ENCODE measurements around the gene ASB6.

ASB6 gene

DNA sequence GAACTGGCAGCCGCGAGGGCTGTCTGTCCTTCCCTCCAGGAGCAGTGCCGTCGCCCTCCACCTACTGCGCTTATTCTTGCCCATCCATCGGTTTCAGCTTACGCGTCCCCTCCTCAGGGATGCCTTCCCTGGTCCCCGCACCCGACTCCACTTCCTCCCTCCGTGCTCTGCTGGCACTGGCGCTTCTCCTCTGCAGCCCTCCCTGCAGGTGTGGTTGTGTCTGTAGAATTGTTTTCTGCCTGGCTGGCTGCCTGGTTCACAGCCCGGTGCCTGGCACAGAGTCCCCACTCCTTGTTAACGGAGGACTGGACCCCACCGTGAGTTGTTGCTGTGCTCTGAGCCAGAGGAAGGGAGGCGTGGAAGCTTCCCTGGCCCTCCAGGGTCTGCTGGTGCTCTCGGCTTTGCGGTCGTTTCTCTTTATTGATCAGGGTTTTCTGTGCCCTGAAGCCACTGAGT lies 10.2 kb downstream of the ASB6 start:
- no peak overlapping the region for H3K4me3 ChIP-seq (ENCODE audit: low read length)
- DNase-seq (ENCODE audit: low read depth, low spot score): no peak

DNA sequence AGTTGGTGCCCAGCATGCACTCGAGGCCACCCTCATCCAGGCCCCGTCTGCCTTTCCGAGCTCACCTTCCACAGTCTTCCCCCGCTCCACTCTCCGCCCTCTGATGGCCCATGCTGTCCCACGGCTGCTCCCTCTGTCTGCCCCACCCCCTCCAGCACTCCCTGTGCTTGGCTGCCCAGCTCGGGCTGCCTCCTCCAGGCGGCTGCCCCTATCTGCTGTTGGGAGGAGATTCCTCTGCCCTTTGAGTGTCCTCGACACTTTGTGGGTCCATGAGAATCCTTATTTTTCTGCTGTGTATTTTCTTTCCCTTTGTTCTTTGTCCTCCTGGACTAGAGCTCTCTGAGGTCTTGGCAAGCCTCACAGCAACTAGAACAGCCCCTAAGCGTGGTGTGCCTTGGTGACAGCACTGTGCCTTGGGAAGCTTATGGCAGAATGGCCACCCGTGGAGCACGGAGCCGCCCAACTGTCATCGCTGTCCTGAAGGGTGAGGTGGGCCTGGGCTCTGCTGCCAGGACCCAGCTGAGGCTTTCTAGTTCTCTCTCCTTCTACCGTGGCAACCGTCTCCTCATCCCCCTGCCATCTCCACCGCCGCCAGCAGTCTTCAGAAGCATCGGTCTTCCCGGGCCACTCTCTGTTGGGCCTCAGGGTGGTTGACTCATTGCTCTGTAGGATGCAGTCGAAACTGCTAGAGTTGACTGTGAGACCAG lies 10.8 kb downstream of the ASB6 start:
- no peak overlapping the region for H3K4me3 ChIP-seq (ENCODE audit: low read length)
- no peak for DNase-seq (ENCODE audit: low read depth, low spot score)

DNA sequence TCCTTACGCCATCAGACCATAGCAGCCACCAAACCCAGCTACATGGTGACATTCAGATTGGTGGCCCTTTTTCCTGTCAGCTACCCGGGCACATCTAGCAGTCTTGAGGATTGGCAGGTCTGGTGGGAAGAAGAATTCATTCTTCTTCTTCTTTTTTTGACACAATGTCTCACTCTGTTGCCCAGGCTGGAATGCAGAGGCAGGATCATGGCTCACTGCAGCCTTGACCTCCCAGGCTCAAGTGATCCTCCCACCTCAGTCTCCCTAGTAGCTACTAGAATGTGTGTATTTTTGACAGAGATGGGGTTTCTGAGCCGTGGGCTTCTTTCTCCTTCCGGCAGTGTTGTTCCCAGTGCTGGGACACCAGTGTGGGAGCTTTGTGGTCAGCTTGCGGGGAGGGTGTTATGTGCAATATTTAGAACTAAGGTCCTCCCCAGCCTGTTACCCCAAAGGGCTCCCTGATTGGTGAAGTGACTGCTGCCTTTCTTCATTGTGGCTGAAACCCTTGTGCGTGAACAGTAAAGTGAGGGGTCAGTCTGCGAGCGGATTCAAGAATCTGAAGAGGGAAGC lies 12.6 kb downstream of the ASB6 start:
- H3K4me3 ChIP-seq (ENCODE audit: low read length): no peak overlapping the region
- DNase-seq (ENCODE audit: low read depth, low spot score): no peak

DNA sequence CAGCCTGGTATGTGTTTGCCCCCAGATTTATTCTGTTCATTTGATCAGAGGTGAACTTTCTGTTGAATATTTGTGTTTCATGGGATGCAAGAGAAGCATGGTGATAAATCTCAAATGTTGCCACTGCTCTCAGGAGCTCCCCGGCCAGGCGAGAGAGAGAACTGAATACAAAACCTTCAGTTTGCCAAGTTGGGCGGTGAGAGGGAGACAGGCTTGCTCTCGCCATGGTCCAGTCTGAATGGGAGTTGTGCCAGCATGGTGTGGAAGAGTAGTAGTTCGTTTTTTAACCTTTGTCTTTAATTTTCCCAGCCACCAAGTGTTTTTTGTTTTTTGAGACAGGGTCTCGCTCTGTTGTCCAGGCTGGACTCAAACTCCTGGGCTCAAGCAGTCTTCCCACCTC lies 13.2 kb downstream of the ASB6 start:
- H3K4me3 ChIP-seq (ENCODE audit: low read length): no peak overlapping the region

DNA sequence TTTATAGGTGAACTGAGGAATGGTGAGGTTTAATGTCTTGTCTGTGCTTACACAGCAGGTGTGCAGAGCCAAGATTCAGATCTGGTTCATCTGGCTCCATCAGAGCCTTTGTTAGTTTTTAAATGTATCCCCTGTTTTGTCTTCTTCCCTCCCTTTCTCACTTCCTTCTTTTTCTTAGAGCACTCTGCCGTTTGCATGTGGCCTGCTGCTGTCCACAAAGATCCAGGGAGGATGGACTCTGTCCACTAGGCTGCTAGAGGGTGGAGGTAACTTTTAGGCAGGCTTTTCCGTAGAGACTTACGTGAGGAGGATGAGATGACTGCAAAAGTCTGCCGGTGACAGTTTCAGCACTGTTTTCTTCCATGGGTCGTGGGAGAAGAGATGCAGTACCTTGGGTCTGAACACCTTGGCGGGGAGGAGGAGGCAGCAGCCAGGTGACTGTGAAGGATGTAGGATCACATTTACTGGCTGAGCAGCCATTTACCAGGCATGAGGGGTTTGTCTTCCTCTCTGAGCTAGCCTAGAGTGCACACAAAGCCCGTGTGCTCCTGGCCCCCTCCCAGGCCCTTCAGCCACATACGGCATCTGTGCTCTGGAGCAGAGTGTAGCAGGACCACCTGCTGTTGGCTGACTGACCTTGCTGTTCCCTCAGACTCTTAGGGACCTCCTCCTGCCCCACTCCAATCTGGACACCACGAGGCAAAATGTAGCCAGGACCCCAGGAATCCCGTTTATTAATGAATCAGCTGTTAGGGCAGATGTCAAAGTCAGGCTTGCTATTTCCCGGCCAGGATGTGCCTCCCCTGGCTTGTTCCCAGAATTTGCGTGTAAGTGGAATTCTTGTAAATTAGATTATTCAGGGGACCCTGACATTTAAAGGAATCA lies 14.2 kb downstream of the ASB6 start:
- DNase-seq (ENCODE audit: low read depth, low spot score): no peak
- H3K4me3 ChIP-seq (ENCODE audit: low read length): peak overlapping the region; percentile 94

More for the DNA sequence above, 13.2 kb downstream of the ASB6 start:
- DNase-seq (ENCODE audit: low read depth, low spot score): no peak

DNA sequence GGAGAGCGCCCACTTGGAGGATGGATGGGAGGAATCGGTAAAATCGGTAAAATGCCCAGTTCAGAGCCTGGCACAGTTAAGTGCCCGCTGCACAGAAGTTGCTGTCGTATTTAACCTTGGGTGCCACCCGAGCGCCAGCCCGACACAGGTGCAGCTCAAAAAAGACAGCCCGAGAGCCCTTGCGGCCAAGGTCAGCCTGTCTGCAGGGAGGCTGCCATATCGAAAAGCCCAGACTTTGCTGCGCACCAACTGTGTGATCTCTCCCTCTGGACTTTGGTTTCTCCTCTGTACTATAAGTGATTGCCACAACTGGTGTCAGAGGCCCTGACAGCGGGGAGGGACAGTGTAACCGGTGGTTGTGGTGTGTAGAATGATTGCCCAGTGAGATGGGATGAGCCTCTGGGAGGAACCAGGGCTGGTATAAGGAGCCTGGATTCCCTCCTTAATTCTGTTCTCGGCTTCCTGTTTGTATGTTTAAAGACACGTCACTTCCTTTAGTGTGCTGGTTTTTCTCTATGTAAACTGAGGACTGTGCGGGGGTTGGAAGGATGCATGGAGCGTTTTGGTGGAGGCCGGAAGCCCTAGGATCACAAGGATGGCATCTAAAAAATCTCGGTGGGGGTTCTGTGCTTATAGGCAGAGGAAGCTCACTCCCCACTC lies 15.2 kb downstream of the ASB6 start:
- peak overlapping the region; percentile 94 for H3K4me3 ChIP-seq (ENCODE audit: low read length)
- no peak for DNase-seq (ENCODE audit: low read depth, low spot score)

DNA sequence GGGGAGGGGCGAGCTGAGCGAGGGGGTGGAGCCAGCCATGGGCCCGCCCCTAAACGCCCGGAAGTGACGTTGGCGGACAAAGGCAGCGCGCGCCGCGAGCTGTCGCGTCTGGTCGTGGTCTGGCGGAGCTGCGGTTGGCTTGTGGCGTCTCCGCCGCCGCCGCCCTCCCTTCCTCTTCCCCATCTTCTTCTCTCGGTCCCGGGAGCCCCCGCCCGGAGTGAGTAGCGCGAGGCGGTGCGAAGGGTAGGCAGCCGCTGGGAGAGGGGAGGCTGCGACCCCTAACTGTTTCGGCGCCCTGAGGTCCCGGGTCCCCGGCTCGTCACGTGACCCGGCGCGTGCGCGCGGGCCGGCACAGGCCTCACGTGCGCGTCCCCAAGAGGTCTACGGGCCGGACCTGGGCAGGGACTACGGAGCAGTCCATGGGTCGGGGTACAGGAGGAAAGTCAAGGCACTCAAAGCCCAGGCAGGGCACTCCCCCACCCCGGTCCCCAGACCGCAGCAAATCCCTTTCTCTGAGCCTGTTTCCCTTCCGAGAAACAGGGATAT lies 15.8 kb downstream of the ASB6 start, which contains the start of gene NTMT1:
NTMT1 (plus strand) TSS at position 85 of the 546 bp plus-strand sequence. CDS start 6,541 bp downstream, outside the sequence.
- peak; percentile 75 for DNase-seq (ENCODE audit: low read depth, low spot score)
- peak within 1 kb of the TSS; percentile 94 for H3K4me3 ChIP-seq (ENCODE audit: low read length)

DNA sequence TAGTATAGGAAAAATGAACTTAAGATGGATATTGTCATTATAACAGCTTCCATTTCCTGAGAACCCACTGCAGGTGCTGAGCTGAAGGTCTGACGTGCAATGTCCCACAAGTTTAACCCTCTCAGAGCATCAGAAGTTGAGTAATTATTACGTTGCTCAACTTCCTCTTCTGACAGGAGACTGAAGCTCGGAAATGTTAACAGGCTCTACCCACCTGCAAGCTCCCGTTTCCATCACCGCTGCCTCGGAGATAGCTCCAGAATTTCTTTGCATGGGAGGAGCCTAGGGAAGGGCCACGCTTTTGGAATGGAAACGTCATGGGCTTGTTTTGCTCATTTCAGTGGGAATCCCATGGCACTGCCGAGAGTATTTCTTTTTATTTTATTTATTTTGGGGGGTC lies 17.0 kb downstream of the ASB6 start:
- DNase-seq (ENCODE audit: low read depth, low spot score): peak; percentile 80
- H3K4me3 ChIP-seq (ENCODE audit: low read length): peak overlapping the region; percentile 94

DNA sequence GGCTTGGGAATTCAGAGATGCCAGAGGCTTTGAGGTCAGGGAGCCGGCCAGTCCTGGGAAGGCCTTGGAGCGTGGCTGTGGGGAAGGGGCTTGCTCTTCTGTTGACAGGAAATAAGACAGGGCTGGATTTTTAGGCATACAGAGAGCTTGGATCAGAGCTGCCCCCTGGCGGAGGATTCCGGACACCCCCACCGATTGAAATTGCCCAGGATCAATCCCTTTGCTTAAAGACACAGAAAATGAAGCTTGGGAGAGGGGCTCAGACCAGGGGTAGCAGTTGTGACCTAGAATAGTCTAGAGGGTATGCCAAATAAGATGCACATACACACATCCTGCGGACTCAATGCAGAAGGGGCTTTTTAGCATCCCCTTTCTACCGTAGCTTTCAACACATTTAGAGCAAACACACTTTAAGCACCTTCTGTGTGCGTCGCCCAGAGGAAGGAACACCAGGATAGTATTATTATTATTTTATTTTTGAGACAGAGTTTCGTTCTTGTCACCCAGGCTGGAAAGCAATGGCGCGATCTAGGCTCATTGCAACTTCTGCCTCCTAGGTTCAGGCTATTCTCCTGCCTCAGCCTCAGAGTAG lies 17.7 kb downstream of the ASB6 start:
- H3K4me3 ChIP-seq (ENCODE audit: low read length): peak overlapping the region; percentile 94; the same call in 1 of the 2 replicates
- peak; percentile 57 for DNase-seq (ENCODE audit: low read depth, low spot score)

DNA sequence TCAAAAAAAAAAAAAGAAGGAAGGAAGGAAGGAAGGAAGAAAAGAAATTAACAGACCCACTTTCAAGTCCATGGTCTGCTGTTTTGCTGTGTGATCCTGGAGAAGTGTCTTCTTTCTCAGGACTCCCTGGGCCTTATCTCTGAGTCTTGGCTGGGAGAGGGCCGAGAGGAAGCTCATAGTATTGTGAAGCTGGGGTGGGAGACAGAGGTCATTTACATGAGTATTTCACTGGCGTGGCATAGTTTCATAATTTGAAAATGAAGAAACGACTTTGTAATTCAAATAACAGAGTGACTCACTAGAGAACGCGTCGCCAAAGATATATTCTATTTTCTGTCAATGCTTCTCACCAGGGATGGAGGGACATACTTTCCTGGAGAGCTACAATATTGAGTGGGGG lies 18.6 kb downstream of the ASB6 start:
- no peak overlapping the region for H3K4me3 ChIP-seq (ENCODE audit: low read length)
- no peak for DNase-seq (ENCODE audit: low read depth, low spot score)

DNA sequence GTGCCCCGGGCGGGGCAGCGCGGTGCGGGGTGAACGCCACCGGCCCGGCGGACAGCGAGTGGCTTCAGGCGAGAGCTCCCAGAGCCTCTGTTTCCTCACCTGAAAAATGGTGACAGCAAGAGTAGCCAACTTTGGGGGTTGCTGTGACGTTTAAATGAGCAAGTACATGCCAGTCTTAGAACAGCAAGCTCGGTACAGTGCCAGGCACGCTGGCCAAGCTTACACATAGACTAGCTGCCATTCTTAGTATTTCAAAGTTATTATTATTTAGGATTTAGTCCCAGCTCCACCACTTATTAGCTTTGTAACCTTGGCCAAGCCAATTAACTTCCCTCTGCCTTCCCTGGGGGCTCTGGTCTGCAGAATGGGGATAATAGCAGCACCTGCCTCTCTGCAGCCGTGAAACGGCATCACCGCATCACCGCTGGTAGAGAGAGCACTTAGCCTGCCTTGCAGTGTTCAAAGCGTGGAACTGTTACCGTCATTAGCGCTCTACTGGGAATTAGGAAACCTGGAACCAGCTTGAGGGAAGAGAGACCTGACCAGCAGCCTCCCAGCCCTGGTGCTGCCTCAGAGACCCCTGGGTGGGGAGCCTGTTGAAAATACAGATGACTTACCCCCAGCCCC lies 21.2 kb downstream of the ASB6 start, which contains the start of gene C9orf50:
C9orf50 (minus strand) TSS at position 433 of the 627 bp plus-strand sequence. CDS start 527 bp downstream, outside the sequence.
- no peak for DNase-seq (ENCODE audit: low read depth, low spot score)
- H3K4me3 ChIP-seq (ENCODE audit: low read length): peak within 1 kb of the TSS; percentile 46

DNA sequence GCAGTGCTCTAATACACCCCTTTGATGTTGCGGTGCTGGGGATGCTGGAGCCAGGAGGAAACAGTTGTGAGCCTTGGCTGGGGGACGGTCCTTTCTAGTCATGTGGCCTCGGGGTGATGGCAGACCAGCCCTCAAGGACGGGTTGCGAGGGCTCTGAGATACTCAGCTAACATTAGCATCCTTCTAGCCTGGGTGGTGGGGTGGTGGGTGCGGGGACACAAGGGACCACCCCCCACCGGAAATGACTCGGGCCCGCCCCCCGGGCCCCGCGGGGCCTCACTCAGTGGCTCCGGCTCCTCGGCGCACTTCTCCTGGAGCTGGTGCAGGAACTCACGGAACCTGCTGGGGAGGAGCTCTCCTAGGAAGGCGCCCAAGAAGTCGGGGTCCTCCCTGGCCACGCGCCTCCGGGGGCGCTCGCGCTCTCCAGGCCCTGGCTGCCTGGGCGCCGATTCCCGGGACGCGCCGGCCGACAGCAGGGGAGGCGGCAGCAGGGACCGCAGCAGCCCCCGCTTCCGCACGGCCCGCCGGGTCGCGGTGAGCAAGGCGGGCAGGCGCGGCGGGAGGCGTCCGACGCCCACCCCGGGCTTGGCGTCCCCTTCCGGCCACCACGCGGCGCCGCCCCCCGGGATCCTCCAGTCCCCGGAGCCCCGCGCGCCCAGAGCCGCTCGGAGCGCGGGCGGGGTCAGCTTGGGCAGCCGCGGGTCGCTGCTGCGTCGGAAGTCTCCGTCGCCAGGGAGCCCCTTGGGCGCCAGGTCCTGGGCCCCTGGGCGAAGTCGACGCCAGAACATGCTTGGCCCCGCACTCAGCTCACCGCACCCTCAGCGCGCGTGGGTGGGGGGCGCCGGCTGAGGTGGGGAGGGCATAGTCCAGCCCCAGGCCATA lies 21.9 kb downstream of the ASB6 start:
- peak overlapping the region; percentile 46 for H3K4me3 ChIP-seq (ENCODE audit: low read length)
- no peak for DNase-seq (ENCODE audit: low read depth, low spot score)

DNA sequence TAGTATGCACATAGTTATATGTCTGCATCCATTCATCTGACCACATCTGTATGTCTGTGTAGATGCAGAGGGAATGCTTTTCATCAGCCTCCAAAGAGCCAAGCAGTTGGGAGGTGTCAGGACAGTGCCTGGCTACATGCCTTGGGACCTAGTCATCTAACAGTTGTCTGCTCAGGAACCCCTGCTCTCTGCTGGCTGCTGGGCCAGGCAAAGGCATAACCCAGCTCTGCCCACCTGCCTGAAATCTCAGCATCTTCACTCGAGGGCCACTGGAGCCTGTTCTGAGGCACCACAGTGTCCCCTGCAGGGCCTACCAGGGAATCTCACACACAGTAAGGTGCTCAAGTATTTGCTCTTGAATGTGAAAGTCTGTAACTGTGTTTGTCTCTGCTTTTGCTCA lies 24.8 kb downstream of the ASB6 start:
- no peak for DNase-seq (ENCODE audit: low read depth, low spot score)
- H3K4me3 ChIP-seq (ENCODE audit: low read length): no peak overlapping the region

DNA sequence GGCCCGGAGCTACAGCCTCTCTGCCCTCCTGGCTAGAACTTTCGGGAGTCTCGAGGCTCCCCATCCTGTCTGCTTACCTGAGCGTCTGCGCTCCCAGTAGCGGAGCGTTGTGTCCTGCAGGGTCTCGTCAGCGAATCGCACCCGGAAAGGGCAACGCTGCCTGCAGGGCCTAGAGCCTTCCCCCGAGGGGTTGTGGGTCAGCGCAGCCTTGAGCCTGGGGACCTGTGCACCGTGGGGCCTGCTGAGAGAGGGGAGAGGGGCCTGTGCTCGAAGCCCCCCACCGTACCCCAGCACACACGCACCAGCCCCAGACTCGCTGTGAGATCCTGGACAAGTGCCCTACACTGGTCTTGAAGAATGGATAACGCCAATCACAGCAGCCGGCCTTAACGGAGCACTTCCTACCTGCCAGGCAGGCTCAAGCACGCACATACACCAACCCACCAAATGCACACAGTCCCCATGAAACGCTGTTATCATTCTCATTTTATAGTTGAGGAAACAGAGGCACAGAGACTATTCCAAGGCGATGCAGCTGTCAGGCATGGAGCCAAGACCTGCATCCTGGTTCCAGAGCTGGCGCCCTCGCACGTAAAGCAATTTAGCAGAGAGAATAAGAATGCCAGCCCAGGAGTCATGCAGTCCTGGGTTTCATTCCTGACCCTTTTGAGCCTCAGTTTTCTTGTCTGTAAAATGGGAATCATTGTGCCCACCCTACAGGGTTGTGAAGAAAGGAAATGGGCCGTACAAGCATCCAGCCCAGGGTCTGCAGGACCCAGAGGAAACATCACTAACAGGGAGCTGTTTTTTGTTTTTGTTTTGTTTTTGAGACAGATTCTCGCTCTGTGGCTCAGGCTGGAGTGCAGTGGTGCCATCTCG lies 26.3 kb downstream of the ASB6 start:
- no peak for DNase-seq (ENCODE audit: low read depth, low spot score)
- H3K4me3 ChIP-seq (ENCODE audit: low read length): no peak overlapping the region

DNA sequence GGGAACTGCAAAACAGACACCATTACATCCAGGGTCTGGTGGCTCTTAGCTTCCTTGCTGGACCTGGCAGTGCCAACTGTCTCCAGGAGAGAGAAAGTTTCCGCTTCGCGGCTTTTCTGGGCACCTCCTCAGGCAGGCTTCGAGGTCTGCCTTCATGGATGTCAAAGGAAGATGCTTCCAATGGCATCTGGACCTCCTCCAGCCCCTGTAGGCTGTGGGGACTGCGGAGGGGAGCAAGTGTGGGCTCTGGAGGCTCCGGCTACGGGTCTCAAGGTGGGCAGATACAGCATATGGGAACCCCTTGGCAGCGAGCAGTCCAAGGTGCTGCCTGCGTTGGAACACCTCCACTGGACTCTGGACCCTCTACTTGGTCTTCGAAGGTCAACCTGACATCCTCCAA lies 27.0 kb downstream of the ASB6 start:
- no peak overlapping the region for H3K4me3 ChIP-seq (ENCODE audit: low read length)
- no peak for DNase-seq (ENCODE audit: low read depth, low spot score)

DNA sequence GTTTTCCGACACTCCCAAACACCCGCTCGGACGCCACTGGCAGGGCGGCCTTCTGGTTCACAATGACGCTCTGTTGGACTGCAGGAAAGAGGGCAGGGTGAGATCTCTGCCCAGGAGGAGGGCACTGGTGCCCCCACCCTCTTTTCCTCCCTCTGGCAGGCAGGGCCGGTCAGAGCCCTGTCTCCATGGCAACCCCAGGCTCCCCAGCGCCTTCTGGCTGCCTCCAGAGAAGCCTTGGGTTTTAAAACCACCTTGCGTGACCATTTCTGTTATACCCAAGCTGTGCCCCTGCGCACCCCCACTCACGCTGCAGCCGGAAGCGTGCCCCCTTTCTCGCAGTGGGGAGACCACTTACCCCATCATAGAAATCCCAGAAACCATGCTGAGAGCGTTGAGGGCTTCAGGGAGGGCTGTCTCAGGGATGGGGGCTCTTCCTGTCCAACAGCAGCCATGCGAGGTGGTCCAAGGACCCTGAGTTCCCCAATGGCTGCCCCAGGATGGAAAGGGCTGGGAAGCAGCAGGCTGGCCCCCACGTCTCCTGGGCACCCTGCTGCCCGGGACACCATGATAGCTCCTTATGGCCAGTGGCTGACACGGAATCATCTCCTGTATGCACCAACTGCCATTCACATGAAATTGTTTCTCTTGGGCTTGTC lies 28.3 kb downstream of the ASB6 start:
- H3K4me3 ChIP-seq (ENCODE audit: low read length): no peak overlapping the region
- DNase-seq (ENCODE audit: low read depth, low spot score): no peak

Measured in Jurkat, Clone E6-1 (cell line).